Lung (tissue), 12 donors: ENCODE results near the gene MCTP2. TPM values are rescaled to one million over a fixed set of nuclear protein-coding genes. Genes with fewer than 3 reads are reported as not detected.

ENCODE experiments used
- ATAC-seq: fragments of 200-7000 bp; cut with Tn5 transposase; one replicate; pipeline ENCODE4 v1.9.1; 2020; ENCODE audit warnings: moderate number of reproducible peaks; ENCODE audit not compliant: insufficient read depth, low FRiP score
- DNase-seq, 3 donors: peaks; one replicate each; pipeline ENCODE4 v3.0.0-alpha.2; 2013 to 2017
- H3K27ac ChIP-seq, 2 donors: one replicate each; pipeline ENCODE4 v1.5.1; 2013; ENCODE audit warnings: mild to moderate bottlenecking in 2 of 2, moderate library complexity in 2 of 2, control low read depth in 1 of 2, inconsistent platforms in 1 of 2, low read depth in 1 of 2, low read length in 1 of 2
- H3K27me3 ChIP-seq, 3 donors: one replicate each; pipeline ENCODE4 v1.5.1; 2013; ENCODE audit warnings: low read length in 2 of 3; ENCODE audit not compliant: control insufficient read depth in 3 of 3, insufficient read depth in 3 of 3
- H3K36me3 ChIP-seq, 4 donors: one replicate each; pipeline ENCODE4 v1.5.1; 2013; ENCODE audit warnings: low read length in 4 of 4, mild to moderate bottlenecking in 1 of 4, moderate library complexity in 1 of 4; ENCODE audit not compliant: control insufficient read depth in 4 of 4, insufficient read depth in 4 of 4
- H3K4me1 ChIP-seq, 5 donors: one replicate each; pipeline ENCODE4 v1.5.1; 2013; ENCODE audit warnings: low read length in 5 of 5, mild to moderate bottlenecking in 2 of 5, moderate library complexity in 1 of 5; ENCODE audit not compliant: control insufficient read depth in 5 of 5, insufficient read depth in 5 of 5
- H3K4me3 ChIP-seq: one replicate; pipeline ENCODE4 v1.5.1; 2013; ENCODE audit warnings: mild to moderate bottlenecking, control low read depth, moderate library complexity
- H3K9ac ChIP-seq, 2 donors: one replicate each; pipeline ENCODE4 v1.5.1; 2013; ENCODE audit warnings: low read length in 2 of 2, control low read depth in 1 of 2; ENCODE audit not compliant: insufficient read depth in 1 of 2
- H3K9me3 ChIP-seq, 4 donors: one replicate each; pipeline ENCODE4 v1.5.1; 2013; ENCODE audit warnings: low read length in 3 of 4, mild to moderate bottlenecking in 1 of 4, moderate library complexity in 1 of 4; ENCODE audit not compliant: control insufficient read depth in 4 of 4, insufficient read depth in 3 of 4
- WGBS, 2 donors: extraction: QIAGEN DNeasy Blood & Tissue Kit; methylation state at CpG; one replicate each; pipeline ENCODE4 v1.1.7; 2013; 5-methylcytosine and 5-hydroxymethylcytosine counted together
- polyA plus RNA-seq, 2 donors: library from polyadenylated mRNA; stranded (reverse); fragments of 200-250 nt; gene quantifications; one replicate each; pipeline ENCODE4 v1.2.1, GENCODE V29; 2013
- total RNA-seq, 2 donors: library from RNA; depleted of rRNA in 1 of 2; stranded (reverse); fragments of >200 nt in 1 of 2; gene quantifications; one replicate each; pipeline ENCODE4 v1.2.1, GENCODE V29; 2014 to 2021
- TF ChIP-seq, protein P1 (sequence below): IDR thresholded peaks from 2 replicates; pipeline ENCODE4 v1.5.1; 2012; ENCODE audit warnings: mild to moderate bottlenecking; ENCODE audit errors: control extremely low read depth, extremely low read depth
- donor health status: control.
- donor health status: control.
- donor health status: Bipolar disorder and iron deficiency.
- donor health status: healthy.
- donor health status: DM: yes; HTN: yes; CAD: no.

MCTP2 gene
- total and polyA plus RNA-seq, 4 donors = 3.5 to 92.5 (median 30.2) TPM

GRCh38 chr15:94294556-94294955 is 63.2 kb downstream of the MCTP2 start:
- WGBS, 2 donors = 59 to 62% methylated on average over 1 of the region's 1 CpG
- H3K9ac ChIP-seq = no peak overlapping the region
- no peak overlapping the region for H3K27ac ChIP-seq

DNA sequence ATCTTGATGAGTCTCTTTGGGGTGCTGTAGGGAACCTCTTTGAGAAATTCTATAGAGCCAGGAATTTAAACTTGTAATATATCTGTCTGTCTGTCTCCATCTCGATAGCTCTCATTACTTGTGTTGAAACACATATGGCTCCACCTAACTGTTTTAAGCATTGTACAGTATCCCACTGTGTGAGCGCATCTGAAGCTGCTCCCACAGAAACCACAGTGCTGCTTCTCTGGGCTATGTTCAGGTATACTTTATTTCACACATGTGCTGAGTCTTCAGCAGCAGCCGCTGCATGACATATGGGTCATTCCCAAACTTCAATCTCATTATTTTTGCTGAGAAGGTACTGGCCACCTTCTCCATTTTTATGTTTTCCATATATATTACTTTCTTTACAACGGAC is 63.9 kb downstream of the MCTP2 start:
- Histone ChIP-seq H3K4me3 (no peak overlapping the region), H3K9ac (no peak overlapping the region), H3K27me3 (no peaks in the 10 kb centered on the region), H3K9me3 (peaks cover 0 to 3% (median 0%) of the 10 kb centered on the region in 4 donors), H3K4me1 (peaks cover 0 to 20% (median 1%) of the 10 kb centered on the region in 5 donors), H3K27ac (no peak overlapping the region), H3K36me3 (peaks cover 0 to 1% (median 0%) of the 10 kb centered on the region in 4 donors)
- ATAC-seq (no peak), DNase-seq (no peak)
- WGBS, 2 donors = 77 to 90% methylated on average over 4 of the region's 4 CpGs
- TF ChIP-seq, protein P1, sequence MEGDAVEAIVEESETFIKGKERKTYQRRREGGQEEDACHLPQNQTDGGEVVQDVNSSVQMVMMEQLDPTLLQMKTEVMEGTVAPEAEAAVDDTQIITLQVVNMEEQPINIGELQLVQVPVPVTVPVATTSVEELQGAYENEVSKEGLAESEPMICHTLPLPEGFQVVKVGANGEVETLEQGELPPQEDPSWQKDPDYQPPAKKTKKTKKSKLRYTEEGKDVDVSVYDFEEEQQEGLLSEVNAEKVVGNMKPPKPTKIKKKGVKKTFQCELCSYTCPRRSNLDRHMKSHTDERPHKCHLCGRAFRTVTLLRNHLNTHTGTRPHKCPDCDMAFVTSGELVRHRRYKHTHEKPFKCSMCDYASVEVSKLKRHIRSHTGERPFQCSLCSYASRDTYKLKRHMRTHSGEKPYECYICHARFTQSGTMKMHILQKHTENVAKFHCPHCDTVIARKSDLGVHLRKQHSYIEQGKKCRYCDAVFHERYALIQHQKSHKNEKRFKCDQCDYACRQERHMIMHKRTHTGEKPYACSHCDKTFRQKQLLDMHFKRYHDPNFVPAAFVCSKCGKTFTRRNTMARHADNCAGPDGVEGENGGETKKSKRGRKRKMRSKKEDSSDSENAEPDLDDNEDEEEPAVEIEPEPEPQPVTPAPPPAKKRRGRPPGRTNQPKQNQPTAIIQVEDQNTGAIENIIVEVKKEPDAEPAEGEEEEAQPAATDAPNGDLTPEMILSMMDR = no peak

More at GRCh38 chr15:94294556-94294955, 63.2 kb downstream of the MCTP2 start:
- Histone ChIP-seq H3K9me3 (peaks cover 0 to 3% (median 0%) of the 10 kb centered on the region in 4 donors), H3K4me3 (no peak overlapping the region), H3K36me3 (peaks cover 0 to 1% (median 0%) of the 10 kb centered on the region in 4 donors), H3K4me1 (peaks cover 0 to 20% (median 1%) of the 10 kb centered on the region in 5 donors), H3K27me3 (no peaks in the 10 kb centered on the region)
- TF ChIP-seq, protein P1 = no peak
- no peak for ATAC-seq
- peak in 2 of 3 donors; percentile 11 to 17 for DNase-seq

DNA sequence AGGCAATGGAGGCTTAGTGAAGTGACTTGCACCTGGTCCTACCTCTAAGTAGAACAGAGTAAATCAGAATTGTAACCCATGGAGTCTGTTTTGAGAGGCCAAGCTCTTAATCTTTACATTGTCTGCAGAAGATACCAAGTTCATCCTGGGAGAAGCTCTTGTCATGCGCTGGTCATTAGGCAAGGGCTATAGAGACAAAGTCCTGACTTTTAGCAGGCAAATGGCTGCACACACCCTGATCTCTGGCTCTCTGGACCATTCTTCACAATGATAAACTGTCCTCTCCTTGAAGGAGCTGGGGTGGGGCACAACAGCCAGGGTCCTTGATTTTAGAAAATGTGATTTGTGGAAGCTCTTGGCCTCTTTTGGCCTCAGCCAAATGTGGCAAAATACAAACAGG is 65.4 kb downstream of the MCTP2 start:
- H3K9me3 ChIP-seq = no peaks in the 10 kb centered on the region
- no peak overlapping the region for H3K9ac ChIP-seq
- peaks cover 0 to 1% (median 0%) of the 10 kb centered on the region in 4 donors for H3K36me3 ChIP-seq
- DNase-seq (no peak), ATAC-seq (no peak)
- no peak overlapping the region for H3K4me3 ChIP-seq
- TF ChIP-seq, protein P1 = no peak
- H3K27me3 ChIP-seq = no peaks in the 10 kb centered on the region
- 97 to 100% methylated on average over 1 of the region's 1 CpG for WGBS, 2 donors
- H3K27ac ChIP-seq = no peak overlapping the region
- H3K4me1 ChIP-seq = peaks cover 0 to 20% (median 1%) of the 10 kb centered on the region in 5 donors

GRCh38 chr15:94297558-94297957 is 66.2 kb downstream of the MCTP2 start:
- DNase-seq (peak; percentile 44 to 74 (median 69)), ATAC-seq (no peak)
- Histone ChIP-seq H3K36me3 (peaks cover 0 to 3% (median 0%) of the 10 kb centered on the region in 4 donors), H3K4me3 (no peak overlapping the region), H3K9me3 (no peaks in the 10 kb centered on the region), H3K27me3 (no peaks in the 10 kb centered on the region), H3K4me1 (peaks cover 0 to 20% (median 1%) of the 10 kb centered on the region in 5 donors), H3K27ac (no peak overlapping the region), H3K9ac (no peak overlapping the region)
- TF ChIP-seq, protein P1 = no peak
- whole genome bisulfite sequencing, 2 donors = 22 to 42% methylated on average over 6 of the region's 6 CpGs
